Adrenal gland (tissue), 12 donors: Measurements from ENCODE around the gene PRR19. TPM values are rescaled to one million over a fixed set of nuclear protein-coding genes. Genes with fewer than 3 reads are reported as not detected.

ENCODE experiments used
- DNase-seq, 7 donors: peaks; one replicate each; pipeline ENCODE4 v3.0.0-alpha.2; 2019 to 2020
- H3K27ac ChIP-seq, 5 donors: fragments of 200-600 bp; sonication (generic) in 4 of 5; 1 replicate in 3 of 5; 2 replicates in 2 of 5; pipeline versions ENCODE4 v1.5.1 to v1.8.0; 2016 to 2020; ENCODE audit warnings: mild to moderate bottlenecking in 1 of 5
- H3K27me3 ChIP-seq: fragments of 200-600 bp; 2 replicates; pipeline ENCODE4 v1.8.0; 2021
- H3K36me3 ChIP-seq, 2 donors: fragments of 200-600 bp; replicated peaks in 1 of 2; 1 replicate in 1 of 2; 2 replicates in 1 of 2; pipeline versions ENCODE4 v1.5.1 to v1.8.0; 2018 to 2022
- H3K4me1 ChIP-seq, 2 donors: fragments of 200-600 bp; replicated peaks in 1 of 2; 1 replicate in 1 of 2; 2 replicates in 1 of 2; pipeline versions ENCODE4 v1.5.1 to v1.8.0; 2018 to 2021
- H3K4me3 ChIP-seq, 4 donors: fragments of 200-600 bp; sonication (generic) in 3 of 4; one replicate each; pipeline ENCODE4 v1.5.1; 2016 to 2018
- H3K9me3 ChIP-seq, 3 donors: fragments of 200-600 bp; sonication (generic) in 1 of 3; replicated peaks in 1 of 3; 1 replicate in 2 of 3; 2 replicates in 1 of 3; pipeline versions ENCODE4 v1.5.1 to v1.8.0; 2016 to 2021
- POLR2A ChIP-seq, 2 donors: fragments of 450-650 bp; IDR thresholded peaks; one replicate each; pipeline ENCODE4 v1.6.1; 2017; ENCODE audit warnings: antibody characterized with exemption in 2 of 2, mild to moderate bottlenecking in 2 of 2, moderate library complexity in 1 of 2
- WGBS, 4 donors: extraction: QIAGEN DNeasy Blood & Tissue Kit in 2 of 4; methylation state at CpG; one replicate each; pipeline versions ENCODE4 v1.1.5 to v1.1.7; 2013 to 2017; 5-methylcytosine and 5-hydroxymethylcytosine counted together
- intact Hi-C, 2 donors: fragments of 100-400 bp; cut with DNase I; formaldehyde crosslinking; loops; one replicate each; pipeline versions ENCODE4 v1.14.1 to v1.15.0; 2022 to 2023
- microRNA-seq, 3 donors: library from miRNA; unstranded; fragments of <30 nt; microRNA quantifications; one replicate each; pipeline ENCODE4, GENCODE V29; 2017 to 2020
- polyA plus RNA-seq, 3 donors: library from polyadenylated mRNA; stranded (reverse); fragments of 200-250 nt in 2 of 3; fragments of 350-450 nt in 1 of 3; fragmentation: Illumina TruSeq in 1 of 3; extraction: RNeasy Lipid Tissue Mini Kit (QIAGEN cat#74804) in 1 of 3; gene quantifications; one replicate each; pipeline ENCODE4 v1.2.3, GENCODE V29; 2013 to 2014
- small RNA-seq, 2 donors: library from RNA; depleted of rRNA; stranded (forward); fragments of <200 nt; gene quantifications; one replicate each; pipeline ENCODE3, GENCODE V24; 2016
- total RNA-seq, 9 donors: library from RNA; depleted of rRNA in 4 of 9; stranded (reverse); fragments of >200 nt in 4 of 9; fragments of 120-200 nt in 1 of 9; fragmentation: NEBNext Ultra II Directional in 1 of 9; extraction: Animal tissue kit (Norgen Biotek cat#: 25700) in 1 of 9; gene quantifications; one replicate each; pipeline versions ENCODE4 v1.1.0 to v1.2.4, GENCODE V29; 2013 to 2023
- TF ChIP-seq, protein P1 (sequence below), 6 experiments: fragments of 450-650 bp in 4 of 6; fragments of 200-600 bp in 2 of 6; sonication (generic) in 1 of 6; IDR thresholded peaks; 1 replicate in 5 of 6; 2 replicates in 1 of 6; pipeline versions ENCODE4 v1.5.1 to v1.8.0; 2016 to 2021; ENCODE audit warnings: antibody characterized with exemption in 6 of 6, mild to moderate bottlenecking in 2 of 6, moderate library complexity in 1 of 6
- donor health status: healthy with polysubstance abuse.
- donor health status: Bipolar disorder and iron deficiency.
- donor health status: DM: yes; HTN: yes; CAD: no.
- donor health status: DM: no; HTN: no; CAD: no.
- donor health status: DM: no; HTN: no; CAD: no.
- donor health status: DM: yes; HTN: yes; CAD: no.

PRR19 gene
- total and polyA plus RNA-seq, 12 donors = 0.51 to 2.5 (median 1.5) TPM

DNA sequence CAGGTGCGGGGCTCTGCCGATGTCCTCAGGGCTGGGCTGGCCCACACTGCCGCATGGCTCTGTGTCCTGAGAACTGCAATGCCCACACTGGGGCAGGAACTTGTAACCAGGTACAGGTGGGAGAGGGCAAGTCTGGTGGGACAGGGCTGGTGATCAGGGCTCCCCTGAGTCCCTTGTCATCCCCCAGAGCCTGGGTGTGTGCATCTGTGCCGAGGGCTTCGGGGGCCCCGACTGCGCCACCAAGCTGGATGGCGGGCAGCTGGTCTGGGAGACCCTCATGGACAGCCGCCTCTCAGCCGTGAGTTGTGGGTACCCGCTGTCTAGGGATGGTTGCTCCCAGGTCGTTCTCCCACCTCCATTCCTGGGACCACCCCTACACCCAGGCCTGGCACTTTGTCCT lies 54.0 kb downstream of the PRR19 start:
- no peak for DNase-seq
- Histone ChIP-seq H3K4me1 (no peaks in the 10 kb centered on the region), H3K9me3 (no peaks in the 10 kb centered on the region), H3K27ac (no peak overlapping the region), H3K36me3 (peaks cover 0 to 42% of the 10 kb centered on the region in 2 donors), H3K27me3 (no peaks in the 10 kb centered on the region), H3K4me3 (no peak overlapping the region)
- TF ChIP-seq, protein P1, sequence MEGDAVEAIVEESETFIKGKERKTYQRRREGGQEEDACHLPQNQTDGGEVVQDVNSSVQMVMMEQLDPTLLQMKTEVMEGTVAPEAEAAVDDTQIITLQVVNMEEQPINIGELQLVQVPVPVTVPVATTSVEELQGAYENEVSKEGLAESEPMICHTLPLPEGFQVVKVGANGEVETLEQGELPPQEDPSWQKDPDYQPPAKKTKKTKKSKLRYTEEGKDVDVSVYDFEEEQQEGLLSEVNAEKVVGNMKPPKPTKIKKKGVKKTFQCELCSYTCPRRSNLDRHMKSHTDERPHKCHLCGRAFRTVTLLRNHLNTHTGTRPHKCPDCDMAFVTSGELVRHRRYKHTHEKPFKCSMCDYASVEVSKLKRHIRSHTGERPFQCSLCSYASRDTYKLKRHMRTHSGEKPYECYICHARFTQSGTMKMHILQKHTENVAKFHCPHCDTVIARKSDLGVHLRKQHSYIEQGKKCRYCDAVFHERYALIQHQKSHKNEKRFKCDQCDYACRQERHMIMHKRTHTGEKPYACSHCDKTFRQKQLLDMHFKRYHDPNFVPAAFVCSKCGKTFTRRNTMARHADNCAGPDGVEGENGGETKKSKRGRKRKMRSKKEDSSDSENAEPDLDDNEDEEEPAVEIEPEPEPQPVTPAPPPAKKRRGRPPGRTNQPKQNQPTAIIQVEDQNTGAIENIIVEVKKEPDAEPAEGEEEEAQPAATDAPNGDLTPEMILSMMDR (IDR thresholded peaks at IDR 0.05) = no peak
- TF ChIP-seq POLR2A (IDR thresholded peaks at IDR 0.05) = no peak
- 83 to 97% (median 95%) methylated on average over 1 to 12 of the region's 12 CpGs for WGBS, 4 donors
- intact Hi-C loops = no loop called here

DNA sequence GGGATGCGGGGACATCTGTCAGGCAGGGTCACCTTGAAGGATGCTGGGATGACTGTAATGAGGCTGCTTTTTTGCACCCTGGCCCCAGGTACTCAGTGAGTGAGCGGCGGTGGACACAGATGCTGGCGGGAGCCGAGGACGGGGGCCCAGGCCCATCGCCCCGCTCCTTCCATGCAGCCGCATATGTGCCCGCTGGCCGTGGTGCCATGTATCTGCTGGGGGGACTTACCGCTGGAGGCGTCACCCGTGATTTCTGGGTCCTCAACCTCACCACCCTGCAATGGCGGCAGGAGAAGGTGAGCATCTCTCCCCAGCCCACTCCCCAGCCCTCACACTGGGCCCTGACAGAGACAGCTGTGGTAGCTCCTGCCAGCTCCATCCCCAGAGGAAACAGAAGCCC lies 54.8 kb downstream of the PRR19 start:
- intact Hi-C loops = no loop called here

DNA sequence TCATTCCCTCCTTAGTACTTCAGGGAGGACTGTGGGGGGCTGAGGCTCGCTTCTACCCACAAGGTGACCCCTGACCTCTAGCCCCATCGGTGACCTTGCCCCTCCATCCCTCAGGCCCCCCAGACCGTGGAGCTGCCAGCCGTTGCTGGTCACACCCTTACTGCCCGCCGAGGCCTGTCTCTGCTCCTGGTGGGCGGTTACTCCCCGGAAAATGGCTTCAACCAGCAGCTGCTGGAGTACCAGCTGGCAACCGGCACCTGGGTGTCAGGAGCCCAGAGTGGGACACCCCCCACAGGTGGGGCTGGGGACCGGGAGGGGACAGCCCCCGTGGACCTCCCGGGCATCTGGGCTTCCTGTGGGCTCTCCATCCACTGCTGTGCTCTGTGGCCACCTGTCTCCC lies 55.4 kb downstream of the PRR19 start:
- intact Hi-C loops = no loop called here
- Histone ChIP-seq H3K36me3 (peaks cover 0 to 33% of the 10 kb centered on the region in 2 donors), H3K4me1 (no peaks in the 10 kb centered on the region), H3K4me3 (no peak overlapping the region), H3K27ac (no peak overlapping the region), H3K9me3 (no peaks in the 10 kb centered on the region), H3K27me3 (no peaks in the 10 kb centered on the region)
- TF ChIP-seq POLR2A (IDR thresholded peaks at IDR 0.05) = no peak
- TF ChIP-seq, protein P1 (IDR thresholded peaks at IDR 0.05) = no peak
- no peak for DNase-seq
- WGBS, 4 donors = 82 to 94% (median 91%) methylated on average over 8 to 12 of the region's 12 CpGs

More for the DNA sequence above, 54.8 kb downstream of the PRR19 start:
- Histone ChIP-seq H3K27me3 (no peaks in the 10 kb centered on the region), H3K4me3 (no peak overlapping the region), H3K27ac (no peak overlapping the region), H3K4me1 (no peaks in the 10 kb centered on the region), H3K36me3 (peaks cover 0 to 37% of the 10 kb centered on the region in 2 donors), H3K9me3 (no peaks in the 10 kb centered on the region)
- DNase-seq = no peak
- no peak for TF ChIP-seq POLR2A (IDR thresholded peaks at IDR 0.05)
- TF ChIP-seq, protein P1 (IDR thresholded peaks at IDR 0.05) = no peak
- WGBS, 4 donors = 94 to 98% (median 96%) methylated on average over 12 to 15 of the region's 15 CpGs

Small RNAs within 50 kb of the gene (microRNA-seq; reads per million reads assigned to microRNA genes)
- gene MIR8077 = 0 to 0.38 (median 0) reads per million in 3 donors

Small RNAs within 50 kb of the gene (small RNA-seq; reads per million reads assigned to genes)
- 0 reads per million in 2 donors for gene MIR8077

Other genes starting within 250 kb of the PRR19 start
- gene GRIK5, start 231.9 kb upstream of the PRR19 start, total RNA-seq = 1 to 10 TPM in 4 of 9 donors, under 1 TPM in 4, not detected in 1; 0.24 to 6.2 (median 0.85) TPM
- gene GRIK5, start 231.9 kb upstream of the PRR19 start, polyA plus RNA-seq = 10 to 100 TPM in 1 of 3 donors, 1 to 10 TPM in 2; 2.3 to 11.9 (median 2.4) TPM
- 10 to 100 TPM in 7 of 9 donors, 1 to 10 TPM in 2; 6.4 to 16.9 (median 13.2) TPM for gene ZNF574, start 226.0 kb upstream of the PRR19 start, total RNA-seq
- gene ZNF574, start 226.0 kb upstream of the PRR19 start, polyA plus RNA-seq = 1 to 10 TPM; 2.7 to 7.9 (median 5.4) TPM
- 1 to 10 TPM in 8 of 9 donors, under 1 TPM in 1; 0.72 to 4.9 (median 2.9) TPM for gene POU2F2, start 169.7 kb upstream of the PRR19 start, total RNA-seq
- gene POU2F2, start 169.7 kb upstream of the PRR19 start, polyA plus RNA-seq = 10 to 100 TPM in 1 of 3 donors, 1 to 10 TPM in 2; 4.2 to 17.2 (median 6.8) TPM
- 10 to 100 TPM; 27.1 to 54.8 (median 32.0) TPM for gene DEDD2, start 84.5 kb upstream of the PRR19 start, total RNA-seq
- gene DEDD2, start 84.5 kb upstream of the PRR19 start, polyA plus RNA-seq = 10 to 100 TPM; 26.0 to 39.9 (median 26.2) TPM
- 10 to 100 TPM in 2 of 9 donors, 1 to 10 TPM in 7; 4.2 to 12.5 (median 8.9) TPM for gene ZNF526, start 81.8 kb upstream of the PRR19 start, total RNA-seq
- 1 to 10 TPM; 2.0 to 5.1 (median 2.9) TPM for gene ZNF526, start 81.8 kb upstream of the PRR19 start, polyA plus RNA-seq
- gene GSK3A, start 59.5 kb upstream of the PRR19 start, total RNA-seq = 10 to 100 TPM; 19.5 to 61.9 (median 41.3) TPM
- 10 to 100 TPM; 51.0 to 94.9 (median 65.5) TPM for gene GSK3A, start 59.5 kb upstream of the PRR19 start, polyA plus RNA-seq
- gene ERF, start 47.0 kb upstream of the PRR19 start, total RNA-seq = 10 to 100 TPM; 11.4 to 71.2 (median 55.0) TPM
- 100 to 1,000 TPM in 1 of 3 donors, 10 to 100 TPM in 2; 14.3 to 147 (median 44.1) TPM for gene ERF, start 47.0 kb upstream of the PRR19 start, polyA plus RNA-seq
- 100 to 1,000 TPM in 1 of 9 donors, 10 to 100 TPM in 8; 11.9 to 119 (median 72.1) TPM for gene CIC, start 32.9 kb upstream of the PRR19 start, total RNA-seq
- gene CIC, start 32.9 kb upstream of the PRR19 start, polyA plus RNA-seq = 100 to 1,000 TPM in 1 of 3 donors, 10 to 100 TPM in 2; 13.3 to 171 (median 61.7) TPM
- gene PAFAH1B3, start 492 bp downstream of the PRR19 start, total RNA-seq = 10 to 100 TPM; 22.7 to 59.8 (median 33.6) TPM
- gene PAFAH1B3, start 492 bp downstream of the PRR19 start, polyA plus RNA-seq = 10 to 100 TPM; 15.9 to 56.4 (median 37.0) TPM
- gene TMEM145, start 11.2 kb downstream of the PRR19 start, total RNA-seq = 1 to 10 TPM in 5 of 9 donors, under 1 TPM in 1, not detected in 3; 0.94 to 5.9 (median 2.8) TPM
- gene TMEM145, start 11.2 kb downstream of the PRR19 start, polyA plus RNA-seq = 10 to 100 TPM in 1 of 3 donors, 1 to 10 TPM in 2; 4.5 to 31.7 (median 5.4) TPM
- 10 to 100 TPM in 8 of 9 donors, 1 to 10 TPM in 1; 9.0 to 51.9 (median 31.3) TPM for gene MEGF8, start 23.5 kb downstream of the PRR19 start, total RNA-seq
- 10 to 100 TPM in 2 of 3 donors, 1 to 10 TPM in 1; 7.2 to 29.0 (median 13.0) TPM for gene MEGF8, start 23.5 kb downstream of the PRR19 start, polyA plus RNA-seq
- gene CNFN, start 88.2 kb downstream of the PRR19 start, total RNA-seq = 1 to 10 TPM in 6 of 9 donors, under 1 TPM in 1, not detected in 2; 0.78 to 4.7 (median 3.4) TPM
- 10 to 100 TPM in 1 of 3 donors, 1 to 10 TPM in 2; 1.2 to 20.9 (median 7.4) TPM for gene CNFN, start 88.2 kb downstream of the PRR19 start, polyA plus RNA-seq
- gene LIPE, start 125.3 kb downstream of the PRR19 start, total RNA-seq = 100 to 1,000 TPM in 1 of 9 donors, 10 to 100 TPM in 8; 11.2 to 230 (median 39.5) TPM
- 100 to 1,000 TPM in 1 of 3 donors, 10 to 100 TPM in 2; 29.9 to 204 (median 68.6) TPM for gene LIPE, start 125.3 kb downstream of the PRR19 start, polyA plus RNA-seq
- gene CXCL17, start 140.8 kb downstream of the PRR19 start, total RNA-seq = under 1 TPM in 3 of 9 donors, not detected in 6; 0.28 to 0.50 (median 0.34) TPM
- under 1 TPM in 1 of 3 donors, not detected in 2; 0.27 TPM for gene CXCL17, start 140.8 kb downstream of the PRR19 start, polyA plus RNA-seq
- 10 to 100 TPM; 12.1 to 35.2 (median 26.0) TPM for gene CEACAM1, start 226.3 kb downstream of the PRR19 start, total RNA-seq
- gene CEACAM1, start 226.3 kb downstream of the PRR19 start, polyA plus RNA-seq = 10 to 100 TPM; 15.5 to 59.5 (median 17.7) TPM